HG03342 (cell line): Measurements from ENCODE around the gene CLCNKB.
"Not testable (repeated sequence)": the region's sequence is repeated elsewhere in the genome, so short reads cannot be mapped to it uniquely, and the experiment has no call there.

ENCODE experiments used
- ATAC-seq: cut with Tn5 transposase; IDR thresholded peaks from one replicate; pipeline ENCODE4 v1.9.1; 2021; ENCODE audit warnings: mild to moderate bottlenecking, moderate library complexity; ENCODE audit not compliant: unreplicated experiment

CLCNKB gene

DNA sequence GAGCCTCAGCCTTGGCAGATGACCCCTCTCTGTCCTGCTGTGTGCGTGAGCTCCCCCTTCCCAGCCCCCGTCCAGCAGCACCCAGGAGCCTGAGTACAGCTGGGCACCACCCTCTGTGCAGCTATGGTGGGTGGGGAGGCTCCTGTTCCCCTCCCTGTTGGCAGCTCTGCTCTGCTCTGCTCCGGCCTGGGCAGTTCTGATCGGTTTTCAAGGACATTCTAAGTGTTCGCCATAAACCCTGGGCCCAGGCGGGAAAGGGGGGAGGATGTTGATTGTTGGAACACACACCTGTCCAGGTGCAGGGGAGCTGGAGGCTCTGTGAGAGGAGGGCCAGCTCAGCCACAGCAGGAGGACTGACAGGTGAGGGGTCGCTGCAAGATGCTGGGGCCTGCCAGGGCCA is at the start of gene CLCNKB:
Gene CLCNKB, plus strand, starts transcription at position 262 of the 400 bp plus-strand sequence. CDS start 711 bp downstream, outside the sequence.
- no peak for ATAC-seq

DNA sequence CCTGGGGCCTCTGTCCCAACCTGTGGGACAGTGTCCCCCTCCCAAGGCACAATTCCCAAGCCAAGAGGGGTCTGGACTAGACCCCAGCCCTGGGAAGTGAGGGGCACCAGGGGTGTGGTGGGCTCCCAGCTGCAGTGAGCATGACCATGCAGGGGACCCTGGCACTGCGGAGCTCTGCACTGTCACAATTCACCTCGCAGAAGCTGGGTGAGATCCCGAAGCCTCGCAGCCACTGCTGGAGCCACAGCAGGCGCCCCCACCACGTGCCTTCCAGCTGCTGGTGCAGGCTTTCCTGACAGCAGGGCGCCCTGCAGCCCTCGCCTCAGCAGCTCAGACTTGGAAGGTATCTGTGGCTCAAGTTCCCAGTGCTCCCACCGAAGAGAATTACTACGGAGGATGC is 49.5 kb upstream of the CLCNKB start:
- ATAC-seq = no peak

DNA sequence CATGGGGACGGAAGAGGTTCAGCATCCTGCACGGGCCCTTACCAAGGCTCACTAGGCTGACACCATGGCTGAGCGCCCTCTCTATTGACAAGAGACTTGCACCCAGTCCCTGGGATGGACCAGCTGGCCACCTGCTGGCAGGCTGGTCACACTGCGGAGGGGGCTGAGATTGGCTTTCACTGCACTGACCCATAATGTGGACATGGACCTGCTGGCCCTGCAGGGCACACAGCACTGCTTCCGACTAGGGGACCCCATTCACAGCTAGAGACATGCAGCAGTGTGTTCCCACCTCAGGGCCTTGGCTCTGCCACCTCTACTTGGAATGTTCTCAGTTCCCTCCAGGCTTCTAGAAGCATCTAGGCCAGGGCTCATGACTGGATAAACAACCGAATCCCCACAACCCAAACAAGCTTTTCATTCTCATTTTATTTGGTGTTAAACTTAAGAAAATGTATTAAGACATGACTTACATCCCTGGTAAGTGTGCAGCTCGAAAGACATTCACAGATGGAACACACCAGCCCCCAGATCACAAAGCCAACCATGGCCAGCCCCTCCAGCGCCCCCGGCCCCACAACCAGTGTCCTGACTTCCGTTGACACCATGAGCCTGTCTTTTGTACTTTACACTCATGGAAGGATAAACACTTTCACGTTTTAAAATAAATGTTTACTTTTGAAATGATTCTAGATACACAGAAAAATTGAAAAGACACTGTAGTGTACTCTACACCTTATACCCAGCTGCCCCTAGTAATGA is 48.8 kb upstream of the CLCNKB start:
- ATAC-seq = no peak

DNA sequence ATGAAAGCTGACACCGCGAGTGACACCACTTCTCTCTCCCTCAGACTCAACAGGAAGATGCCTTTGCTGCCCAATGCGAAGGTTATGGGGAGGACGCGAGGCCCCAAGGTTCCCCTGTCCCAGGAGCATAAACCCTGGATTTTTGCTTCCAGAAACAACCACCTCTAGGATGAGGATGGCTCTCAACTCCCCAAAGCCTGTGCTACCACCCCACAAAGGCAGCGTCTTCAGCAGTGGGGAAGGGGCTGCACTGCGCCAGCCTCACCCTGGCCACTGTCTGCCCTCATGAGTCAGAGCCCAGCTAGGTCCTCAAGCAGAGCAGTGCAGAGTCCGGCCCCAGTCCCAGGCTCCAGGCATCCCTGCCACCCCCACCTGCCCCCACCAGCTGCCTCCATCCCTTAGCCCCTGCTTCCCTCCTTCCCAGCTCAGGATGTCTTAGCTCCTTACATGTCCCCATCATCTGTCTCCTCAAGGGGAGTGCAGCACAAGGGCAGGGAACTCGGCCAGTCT is 46.5 kb upstream of the CLCNKB start:
- no peak for ATAC-seq

DNA sequence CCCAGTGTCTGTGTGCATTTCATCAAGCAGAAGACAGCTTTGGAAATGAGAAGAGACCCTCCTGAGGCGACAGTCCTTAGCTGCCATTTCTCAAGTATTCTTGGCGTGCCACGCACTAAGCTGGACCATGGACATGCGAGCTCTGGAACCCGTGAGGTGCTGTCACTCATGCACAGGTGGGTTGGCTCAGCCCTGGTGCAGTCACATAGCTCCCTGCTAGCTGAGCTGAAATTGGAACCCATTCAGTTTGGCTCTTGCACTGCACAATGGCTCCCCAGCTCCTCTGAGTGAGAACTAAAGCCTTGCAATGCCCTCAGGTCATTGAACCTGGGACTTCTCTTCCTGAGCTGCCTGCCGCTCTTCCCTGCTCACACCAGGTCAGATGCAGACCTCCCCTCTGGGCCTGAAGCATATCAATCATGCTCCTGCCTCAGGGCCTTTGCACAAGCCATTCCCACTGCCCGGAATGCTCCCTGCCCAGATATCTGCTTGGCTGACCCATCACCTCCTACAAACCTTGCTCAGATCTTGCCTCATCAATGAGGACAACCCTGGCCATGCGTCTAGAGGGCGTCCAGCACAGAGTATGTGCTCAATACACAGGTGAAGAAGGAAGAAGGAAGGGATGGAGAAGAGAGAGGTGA is 45.8 kb upstream of the CLCNKB start:
- no peak for ATAC-seq

DNA sequence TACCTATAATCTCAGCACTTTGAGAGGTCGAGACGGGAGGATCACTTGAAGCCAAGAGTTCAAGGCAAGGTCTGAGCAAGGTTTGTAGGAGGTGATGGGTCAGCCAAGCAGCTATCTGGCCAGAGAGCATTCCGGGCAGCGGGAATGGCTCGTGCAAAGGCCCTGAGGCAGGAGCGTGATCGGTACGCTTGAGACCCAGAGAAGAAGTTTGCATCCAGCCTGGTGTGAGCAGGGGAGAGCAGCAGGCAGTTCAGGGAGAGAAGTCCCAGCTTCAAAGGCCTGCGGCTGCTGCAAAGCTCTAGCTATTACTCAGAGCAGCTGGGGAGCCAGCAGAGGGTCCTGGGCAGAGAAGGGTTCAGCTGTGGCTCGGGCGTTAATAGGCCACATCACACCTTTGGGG is 44.7 kb upstream of the CLCNKB start:
- no peak for ATAC-seq

DNA sequence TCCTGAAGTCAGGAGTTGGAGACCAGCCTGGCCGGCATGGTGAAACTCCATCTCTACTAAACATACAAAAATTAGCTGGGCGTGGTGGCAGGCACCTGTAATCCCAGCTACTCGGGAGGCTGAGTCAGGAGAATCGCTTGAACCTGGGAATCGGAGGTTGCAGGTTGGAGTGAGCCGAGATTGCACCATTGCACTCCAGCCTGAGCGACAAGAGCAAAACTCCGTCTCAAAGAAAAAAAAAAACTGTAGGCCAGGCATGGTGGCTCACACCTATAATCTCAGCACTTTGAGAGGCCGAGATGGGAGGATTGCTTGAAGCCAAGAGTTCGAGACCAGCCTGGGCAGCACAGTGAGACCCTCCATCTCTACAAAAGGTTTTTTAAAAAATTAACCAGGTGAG is 42.3 kb upstream of the CLCNKB start:
- ATAC-seq = not testable (repeated sequence)

DNA sequence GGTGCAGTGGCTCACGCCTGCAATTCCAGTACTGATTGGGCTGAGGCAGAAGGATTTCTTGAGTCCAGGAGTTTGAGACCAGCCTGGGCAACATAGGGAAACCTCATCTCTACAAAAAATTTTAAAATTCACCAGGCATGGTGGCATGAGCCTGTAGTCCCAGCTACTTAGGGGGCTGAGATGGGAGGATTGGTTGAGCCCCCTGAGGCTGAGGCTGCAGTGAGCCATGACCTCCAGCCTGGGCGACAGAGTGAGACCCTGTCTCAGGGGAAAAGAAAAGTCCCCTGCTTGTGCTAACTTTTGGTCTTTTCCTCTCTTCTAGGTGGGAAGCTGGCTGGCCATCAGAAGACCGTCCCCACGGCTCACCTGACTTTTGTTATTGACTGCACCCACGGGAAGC is 38.0 kb upstream of the CLCNKB start:
- no peak for ATAC-seq

DNA sequence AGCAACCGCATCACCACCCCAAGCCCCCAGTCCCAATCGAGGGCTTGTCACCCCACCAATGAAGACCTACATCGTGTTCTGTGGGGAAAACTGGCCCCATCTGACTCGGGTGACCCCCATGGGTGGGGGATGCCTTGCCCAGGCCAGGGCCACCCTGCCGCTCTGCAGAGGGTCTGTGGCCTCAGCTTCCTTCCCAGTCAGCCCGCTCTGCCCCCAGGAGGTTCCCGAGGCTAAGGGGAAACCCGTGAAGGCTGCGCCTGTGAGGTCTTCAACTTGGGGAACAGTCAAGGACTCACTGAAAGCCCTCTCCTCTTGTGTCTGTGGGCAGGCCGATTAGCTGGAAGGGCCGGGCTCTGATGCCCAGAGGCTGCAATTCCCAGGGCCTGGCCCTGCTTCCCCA is 37.6 kb upstream of the CLCNKB start:
- no peak for ATAC-seq

DNA sequence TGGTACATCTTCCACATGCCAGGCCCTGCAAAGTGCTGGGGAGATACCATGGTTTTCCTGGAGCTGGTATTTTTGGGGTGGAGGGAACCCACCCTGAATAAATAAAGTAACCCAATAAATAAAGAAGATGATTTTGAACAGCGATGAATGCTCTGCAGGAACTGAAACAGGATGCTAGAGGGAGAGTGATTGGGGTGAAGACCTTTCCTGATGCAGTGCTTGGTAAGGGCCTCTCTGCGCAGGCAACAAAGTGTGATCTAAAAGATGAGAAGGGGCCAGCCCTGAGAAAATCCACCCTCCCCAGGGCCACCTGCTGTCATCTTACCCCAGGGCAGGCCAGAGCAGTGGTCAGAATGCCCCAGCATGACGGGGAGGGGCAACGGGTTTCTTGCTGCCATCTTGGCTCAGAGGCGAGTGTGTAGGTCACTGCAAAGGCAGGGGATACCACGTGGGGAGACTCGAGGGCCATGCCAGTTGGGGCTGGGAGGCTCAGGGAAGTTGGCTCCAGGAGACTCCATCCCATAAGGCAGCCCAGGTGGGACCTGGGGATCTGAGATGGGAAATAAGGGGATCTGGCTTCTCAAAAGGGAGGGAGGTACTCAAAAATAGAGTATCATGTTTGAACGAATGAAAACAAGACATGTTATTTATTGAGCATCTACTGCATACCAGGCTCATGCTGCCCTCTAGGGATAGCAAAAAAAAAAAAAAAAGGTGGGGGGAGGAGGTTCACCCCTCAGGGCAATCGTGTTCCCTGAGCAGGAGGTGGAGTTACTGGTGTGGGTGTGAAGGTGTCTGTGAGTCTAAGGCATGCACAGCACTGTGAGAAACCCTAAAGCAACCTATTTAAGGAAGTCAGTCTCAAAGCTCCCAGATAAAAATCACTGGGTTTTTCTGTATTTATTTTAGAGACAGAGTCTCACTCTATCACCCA is 36.8 kb upstream of the CLCNKB start:
- no peak for ATAC-seq

DNA sequence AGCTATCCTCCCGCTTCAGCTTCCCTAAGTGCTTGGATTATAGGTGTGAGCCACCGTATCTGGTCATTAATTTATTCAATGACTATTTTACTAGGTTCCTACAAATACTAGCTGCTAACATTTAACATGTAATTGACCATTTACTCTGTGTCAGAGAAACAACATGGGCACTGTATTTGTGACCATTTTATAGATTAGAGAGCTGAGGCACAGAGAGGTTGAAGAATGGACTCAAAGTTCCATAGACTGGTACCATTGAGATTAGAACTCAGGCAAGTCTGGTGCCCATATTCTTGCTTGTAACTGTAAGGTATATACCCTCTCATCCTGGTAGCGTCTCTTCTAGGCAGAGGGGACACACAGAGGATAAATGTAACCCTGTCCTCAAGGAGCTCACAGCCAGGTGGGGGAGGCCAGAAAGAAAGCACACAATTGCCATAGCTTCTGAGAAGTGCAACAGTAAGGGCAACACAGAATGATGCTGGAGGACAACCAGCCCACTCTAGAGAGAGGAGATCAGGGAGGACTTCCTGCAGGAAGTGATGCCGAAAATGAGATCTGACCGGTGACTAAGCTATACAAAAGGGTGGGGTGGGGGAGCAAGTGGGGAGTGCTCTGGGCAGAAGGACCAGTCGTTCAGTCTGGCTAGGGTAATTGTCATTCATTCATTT is 35.8 kb upstream of the CLCNKB start:
- no peak for ATAC-seq

DNA sequence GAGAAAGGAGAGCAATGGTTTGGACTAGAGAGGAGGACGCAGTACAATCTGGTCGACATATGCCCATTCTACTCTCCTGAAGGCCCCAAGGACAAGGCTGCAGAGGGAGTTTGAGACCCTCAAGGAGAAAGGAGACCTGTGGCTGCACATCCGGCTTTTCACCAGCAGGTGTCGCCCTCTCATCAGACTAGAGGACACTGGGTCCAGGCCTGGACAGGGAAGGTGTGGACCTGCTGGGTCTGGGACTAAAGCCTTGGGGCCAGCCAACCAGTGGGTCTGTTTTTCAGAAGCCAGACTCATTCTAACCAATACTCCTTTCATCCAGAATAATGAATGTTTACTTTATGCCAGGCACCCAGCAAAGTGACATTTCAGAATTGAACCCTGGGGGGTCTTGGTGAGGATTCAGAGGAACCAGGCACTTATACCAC is 34.5 kb upstream of the CLCNKB start:
- no peak for ATAC-seq

DNA sequence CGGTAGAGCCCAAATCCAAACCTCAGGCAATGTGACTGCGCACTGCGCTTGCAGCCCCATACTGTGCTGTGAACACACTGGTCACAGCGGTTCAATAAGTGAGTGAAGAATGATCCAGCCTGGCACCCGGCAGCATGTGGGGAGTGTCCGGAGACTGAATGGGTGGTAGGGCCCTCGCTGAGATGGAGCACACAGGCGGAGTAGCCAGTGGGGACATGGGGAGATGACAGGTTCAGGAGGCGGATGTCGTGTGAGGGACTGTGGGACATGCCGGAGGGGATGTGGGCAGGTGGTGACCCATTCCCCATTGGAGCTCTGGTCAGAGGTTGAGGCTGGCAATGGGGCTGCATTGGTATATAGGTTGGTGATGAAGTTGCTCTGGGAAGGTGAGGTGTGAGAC is 33.9 kb upstream of the CLCNKB start:
- no peak for ATAC-seq

DNA sequence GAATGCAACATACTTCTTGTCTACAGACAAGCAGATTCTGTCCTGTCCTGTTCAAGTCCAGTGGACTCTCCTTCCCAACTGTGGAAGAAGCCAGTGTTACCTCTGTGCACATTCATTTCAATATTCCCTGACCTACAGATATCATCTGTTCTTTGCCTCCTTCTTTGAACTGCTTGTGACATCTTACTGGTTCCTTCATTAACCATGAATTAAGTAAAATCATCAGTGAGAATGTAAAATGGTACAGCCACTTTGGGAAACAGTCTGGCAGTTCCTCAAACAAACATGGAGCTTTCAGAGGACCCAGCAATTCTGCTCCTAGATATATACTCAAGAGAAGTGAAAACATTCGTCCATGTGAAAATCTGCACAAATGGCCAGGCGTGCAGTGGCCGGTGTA is 32.7 kb upstream of the CLCNKB start:
- no peak for ATAC-seq

DNA sequence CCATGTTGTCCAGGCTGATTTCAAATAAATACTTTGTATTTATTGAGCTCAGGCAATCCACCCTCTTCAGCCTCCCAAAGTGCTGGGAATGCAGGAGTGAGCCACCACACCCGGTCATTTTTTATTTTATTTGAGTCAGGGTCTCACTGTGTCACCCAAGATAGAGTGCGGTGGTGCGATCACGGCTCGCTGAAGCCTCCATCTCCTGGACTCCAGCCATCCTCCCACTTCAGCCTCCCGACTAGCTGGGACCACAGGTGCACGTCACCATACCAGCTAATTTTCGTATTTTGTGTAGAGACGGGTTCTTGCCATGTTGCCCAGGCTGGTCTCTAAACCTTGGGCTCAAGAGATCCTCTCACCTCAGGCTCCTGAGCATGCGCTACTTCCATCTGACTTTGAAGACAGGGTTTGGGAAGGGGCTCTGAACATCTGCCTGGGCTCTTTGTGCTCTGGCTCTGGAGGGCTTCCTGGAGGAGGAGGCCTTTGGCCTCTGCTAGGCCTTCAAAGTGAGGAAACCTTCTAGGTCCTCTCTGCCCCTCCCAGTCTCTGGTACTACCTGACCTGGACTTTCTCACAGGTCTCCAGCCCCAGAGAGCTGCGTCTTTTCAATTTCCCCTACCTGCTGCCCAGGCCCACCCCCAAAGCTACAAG is 31.5 kb upstream of the CLCNKB start:
- no peak for ATAC-seq

DNA sequence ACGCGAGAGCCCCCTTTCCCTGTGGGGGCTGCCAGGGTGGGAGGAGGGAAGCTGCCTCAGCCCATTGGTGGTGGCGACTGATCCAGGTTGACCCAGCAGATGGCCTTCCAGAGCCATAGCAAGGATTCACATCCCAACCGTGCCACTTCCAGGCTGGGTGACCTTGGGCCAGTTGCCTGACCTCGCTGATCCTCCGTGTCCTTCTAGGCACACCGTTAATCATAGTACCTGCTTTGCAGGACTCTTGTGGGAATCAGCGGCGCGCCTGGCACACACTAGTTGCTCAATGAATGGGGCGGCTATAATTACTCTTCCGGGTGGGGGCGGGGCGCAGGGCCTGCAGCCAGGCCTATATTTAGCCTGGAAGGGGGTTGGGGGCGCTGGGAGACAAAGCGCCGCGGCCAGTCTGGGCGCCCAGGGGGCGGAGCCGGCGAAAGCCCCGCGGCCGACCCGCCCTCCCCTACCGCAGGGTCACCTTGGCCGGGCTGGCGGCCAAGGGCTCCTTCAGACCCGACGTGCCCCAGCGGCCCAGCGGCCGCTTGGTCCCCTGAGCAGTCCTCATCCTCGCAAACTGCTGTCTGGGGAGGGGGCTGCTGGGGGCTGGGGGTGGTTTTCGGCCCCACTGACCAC is 30.9 kb upstream of the CLCNKB start:
- ATAC-seq = no peak

DNA sequence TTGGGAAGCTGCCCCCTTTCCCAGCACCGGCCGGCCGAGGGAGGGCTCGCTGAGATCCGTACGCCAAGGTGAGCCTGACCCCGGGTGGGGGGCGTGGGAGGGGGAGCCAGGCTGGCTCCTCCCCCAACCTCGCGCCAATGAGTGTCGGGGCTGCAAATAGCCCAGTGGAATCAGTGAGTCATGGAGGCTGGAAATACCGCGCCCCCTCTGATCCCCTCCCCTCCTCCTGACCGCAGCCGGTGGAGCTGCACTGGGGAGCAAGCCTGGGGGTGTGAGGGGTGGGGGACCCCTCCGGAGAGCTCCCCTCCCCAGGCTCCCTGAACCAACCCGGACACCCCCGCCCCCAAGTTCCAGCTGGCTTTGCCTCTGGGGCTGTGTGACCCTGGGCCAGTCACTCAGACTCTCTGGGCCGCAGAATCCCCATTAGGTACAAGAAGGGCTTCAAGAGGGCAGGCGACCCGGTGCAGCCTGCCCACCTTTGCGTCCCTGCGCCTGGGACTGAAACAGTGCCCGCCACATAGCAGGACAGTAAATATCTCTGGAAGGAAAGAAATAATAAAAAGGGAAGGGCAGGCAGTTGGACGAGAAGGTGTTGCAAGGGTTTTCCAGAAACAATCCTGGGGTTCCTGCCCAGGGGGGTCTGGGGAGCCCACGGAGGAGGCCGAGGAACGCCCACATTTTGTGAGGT is 30.2 kb upstream of the CLCNKB start:
- no peak for ATAC-seq

DNA sequence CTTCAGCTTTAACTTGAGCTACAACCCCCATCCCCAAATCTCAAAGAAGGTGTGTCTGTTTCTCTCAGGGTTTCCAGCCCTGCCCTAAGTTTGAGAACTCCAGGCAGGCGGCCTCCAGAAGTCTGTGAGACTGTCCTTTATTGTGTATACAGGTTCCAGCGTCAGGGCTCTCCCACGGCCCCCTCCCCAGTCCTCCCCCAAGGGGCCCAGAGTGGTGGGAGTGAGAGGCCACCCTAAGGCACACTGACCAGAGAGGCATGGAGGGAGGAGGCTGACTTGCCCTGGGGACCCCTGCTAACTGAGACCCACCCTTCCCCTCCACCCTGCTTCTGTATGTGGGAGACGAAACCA is 29.7 kb upstream of the CLCNKB start:
- ATAC-seq = no peak
